ENCODE measurements around the gene CYTH4.

- TF ChIP-seq POLR2A (IDR thresholded peaks at IDR 0.05; ENCODE audit: low read length) (no peak), GATA1 (IDR thresholded peaks at IDR 0.05; ENCODE audit: low read depth, low read length) (no peak)
Measured at GRCh38 chr22:37287550-37287951, 5.2 kb downstream of the CYTH4 start.

All from erythroblast (primary cell).